Regular cardiac myocyte (primary cell): ENCODE measurements around the gene HYAL2. TPM values are rescaled to one million over a fixed set of nuclear protein-coding genes. Genes with fewer than 3 reads are reported as not detected.

Experiments
- total RNA-seq: library from RNA; depleted of rRNA; stranded (reverse); fragments of >200 nt; gene quantifications from 2 replicates; pipeline ENCODE4 v1.2.3, GENCODE V29; 2014

Gene HYAL2
- total RNA-seq = 60.6 and 83.6 TPM in 2 replicates

GRCh38 chr3:50322386-50323091 is at the start of gene HYAL2:
TSS of gene HYAL2 (minus strand) at chr3:50322745. CDS start at chr3:50320489, 2,256 bp downstream.

GRCh38 chr3:50358911-50359759 is 36.6 kb upstream of the HYAL2 start, which contains the start of gene TMEM115:
TSS of gene TMEM115 (minus strand) at chr3:50359521. CDS start at chr3:50359063, 458 bp downstream.

GRCh38 chr3:50350527-50351322 is 28.2 kb upstream of the HYAL2 start, which contains the start of the genes CYB561D2 and NPRL2:
TSS of gene CYB561D2 (plus strand) at chr3:50350862. CDS start at chr3:50351434, 572 bp downstream.
TSS of gene NPRL2 (minus strand) at chr3:50350775. CDS start at chr3:50350652, 123 bp downstream.

GRCh38 chr3:50345586-50346234 is 23.2 kb upstream of the HYAL2 start, which contains the start of gene ZMYND10:
TSS of gene ZMYND10 (minus strand) at chr3:50345732. CDS start at chr3:50345579, 153 bp downstream.

GRCh38 chr3:50340448-50341329 is 18.1 kb upstream of the HYAL2 start, which contains the start of gene RASSF1:
TSS of gene RASSF1 (minus strand) at chr3:50340836. CDS start at chr3:50340805, 31 bp downstream.

GRCh38 chr3:50327943-50328691 is 5.6 kb upstream of the HYAL2 start, which contains the start of gene TUSC2:
TSS of gene TUSC2 (minus strand) at chr3:50328223. CDS start at chr3:50328099, 124 bp downstream.

GRCh38 chr3:50303013-50303815 is 19.3 kb downstream of the HYAL2 start, which contains the start of gene HYAL1:
TSS of gene HYAL1 (minus strand) at chr3:50303574. CDS start at chr3:50302956, 618 bp downstream.

GRCh38 chr3:50298836-50299637 is 23.5 kb downstream of the HYAL2 start, which contains the start of the genes HYAL3 and NAA80:
TSS of gene HYAL3 (minus strand) at chr3:50299405. CDS start at chr3:50295602, 3,803 bp downstream.
TSS of gene NAA80 (minus strand) at chr3:50299405. CDS start at chr3:50297463, 1,942 bp downstream.

GRCh38 chr3:50292159-50293078 is 30.1 kb downstream of the HYAL2 start, which contains the start of gene IFRD2:
TSS of gene IFRD2 (minus strand) at chr3:50292429. CDS start at chr3:50292274, 155 bp downstream.

GRCh38 chr3:50278880-50279224 is 43.7 kb downstream of the HYAL2 start, which contains the start of gene LSMEM2:
TSS of gene LSMEM2 (plus strand) at chr3:50279087. CDS start at chr3:50279114, 27 bp downstream.

GRCh38 chr3:50268703-50269451 is 53.7 kb downstream of the HYAL2 start, which contains the start of gene SEMA3B:
TSS of gene SEMA3B (plus strand) at chr3:50269147. CDS start at chr3:50269241, 94 bp downstream.

